A549 (cell line): ENCODE results near the gene ACTR6.

Experiments used
- CBX8 ChIP-seq: fragments of 200-600 bp; sonication (generic); IDR thresholded peaks from 2 replicates; pipeline ENCODE4 v1.6.1; 2016
- CEBPB ChIP-seq, 2 experiments: fragments of >200 bp in 1 of 2; sonication (Bioruptor Twin) in 1 of 2; formaldehyde crosslinking in 1 of 2; IDR thresholded peaks; 2 replicates each; pipeline ENCODE4 v1.6.1; 2012 to 2016
- CHD4 ChIP-seq: fragments of 200-600 bp; sonication (generic); IDR thresholded peaks from 2 replicates; pipeline ENCODE4 v1.6.1; 2016; ENCODE audit warnings: antibody characterized with exemption, mild to moderate bottlenecking, borderline replicate concordance
- JUNB ChIP-seq: fragments of >200 bp; sonication (Bioruptor Twin); formaldehyde crosslinking; IDR thresholded peaks from 2 replicates; pipeline ENCODE4 v1.6.1; 2016
- MAFK ChIP-seq: fragments of 450-650 bp; IDR thresholded peaks from 2 replicates; pipeline ENCODE4 v1.6.1; 2014; ENCODE audit not compliant: partially characterized antibody
- POLR2A ChIP-seq: IDR thresholded peaks from 2 replicates; pipeline ENCODE4 v1.6.1; 2012; ENCODE audit warnings: mild to moderate bottlenecking, low read length
- SMC3 ChIP-seq: fragments of >200 bp; sonication (Bioruptor Twin); formaldehyde crosslinking; IDR thresholded peaks from 3 replicates; pipeline ENCODE4 v1.6.1; 2018; ENCODE audit warnings: inconsistent platforms
- ZFP36 ChIP-seq: fragments of 450-650 bp; IDR thresholded peaks from 2 replicates; pipeline ENCODE4 v1.6.1; 2014; ENCODE audit warnings: borderline replicate concordance; ENCODE audit not compliant: partially characterized antibody
- TF ChIP-seq, protein P1 (sequence below): fragments of >200 bp; sonication (Bioruptor Twin); formaldehyde crosslinking; IDR thresholded peaks from 3 replicates; pipeline ENCODE4 v1.5.1; 2016
- TF ChIP-seq, protein P2 (sequence below): fragments of 450-650 bp; IDR thresholded peaks from 2 replicates; pipeline ENCODE4 v1.6.1; 2014; ENCODE audit warnings: antibody characterized with exemption

DNA sequence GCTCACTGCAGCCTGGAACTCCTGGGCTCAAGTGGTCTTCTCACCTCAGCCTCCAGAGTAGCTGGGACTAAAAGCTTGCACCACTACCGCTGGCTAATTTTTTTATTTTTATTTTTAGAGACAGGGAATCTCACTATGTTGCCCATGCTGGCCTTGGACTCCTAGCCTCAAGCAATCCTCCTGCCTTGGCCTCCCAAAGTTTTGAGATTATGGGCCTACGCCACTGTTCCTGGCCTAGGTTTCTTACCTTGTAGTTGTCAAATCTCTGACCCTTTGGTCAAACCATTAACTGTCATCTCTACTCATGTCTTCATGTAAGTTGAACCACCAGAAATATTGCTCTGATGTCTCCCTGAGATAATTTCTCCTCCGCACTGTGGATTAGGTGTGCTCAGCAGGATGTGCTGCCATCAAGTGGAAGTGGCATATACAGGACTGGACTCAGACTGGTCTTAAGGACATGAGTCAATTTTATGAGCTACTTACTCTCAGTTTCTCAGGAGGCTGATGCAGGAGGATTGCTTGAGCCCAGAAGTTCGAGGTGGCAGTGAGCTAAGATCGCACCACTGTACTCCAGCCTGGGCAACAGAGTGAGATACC lies 28.5 kb downstream of the ACTR6 start:
- TF ChIP-seq CEBPB (IDR thresholded peaks at IDR 0.05) (no peak), JUNB (no peak), MAFK (no peak), POLR2A (no peak), ZFP36 (no peak), CBX8 (no peak), CHD4 (no peak), SMC3 (no peak)
- TF ChIP-seq, protein P1, sequence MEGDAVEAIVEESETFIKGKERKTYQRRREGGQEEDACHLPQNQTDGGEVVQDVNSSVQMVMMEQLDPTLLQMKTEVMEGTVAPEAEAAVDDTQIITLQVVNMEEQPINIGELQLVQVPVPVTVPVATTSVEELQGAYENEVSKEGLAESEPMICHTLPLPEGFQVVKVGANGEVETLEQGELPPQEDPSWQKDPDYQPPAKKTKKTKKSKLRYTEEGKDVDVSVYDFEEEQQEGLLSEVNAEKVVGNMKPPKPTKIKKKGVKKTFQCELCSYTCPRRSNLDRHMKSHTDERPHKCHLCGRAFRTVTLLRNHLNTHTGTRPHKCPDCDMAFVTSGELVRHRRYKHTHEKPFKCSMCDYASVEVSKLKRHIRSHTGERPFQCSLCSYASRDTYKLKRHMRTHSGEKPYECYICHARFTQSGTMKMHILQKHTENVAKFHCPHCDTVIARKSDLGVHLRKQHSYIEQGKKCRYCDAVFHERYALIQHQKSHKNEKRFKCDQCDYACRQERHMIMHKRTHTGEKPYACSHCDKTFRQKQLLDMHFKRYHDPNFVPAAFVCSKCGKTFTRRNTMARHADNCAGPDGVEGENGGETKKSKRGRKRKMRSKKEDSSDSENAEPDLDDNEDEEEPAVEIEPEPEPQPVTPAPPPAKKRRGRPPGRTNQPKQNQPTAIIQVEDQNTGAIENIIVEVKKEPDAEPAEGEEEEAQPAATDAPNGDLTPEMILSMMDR, result no peak; the same call in 1 of the 3 replicates
- TF ChIP-seq, protein P2, sequence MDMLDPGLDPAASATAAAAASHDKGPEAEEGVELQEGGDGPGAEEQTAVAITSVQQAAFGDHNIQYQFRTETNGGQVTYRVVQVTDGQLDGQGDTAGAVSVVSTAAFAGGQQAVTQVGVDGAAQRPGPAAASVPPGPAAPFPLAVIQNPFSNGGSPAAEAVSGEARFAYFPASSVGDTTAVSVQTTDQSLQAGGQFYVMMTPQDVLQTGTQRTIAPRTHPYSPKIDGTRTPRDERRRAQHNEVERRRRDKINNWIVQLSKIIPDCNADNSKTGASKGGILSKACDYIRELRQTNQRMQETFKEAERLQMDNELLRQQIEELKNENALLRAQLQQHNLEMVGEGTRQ, result no peak
